DOHH2 (cell line): ENCODE measurements around the gene SEC11C.

Experiments
- EZH2phosphoT487 ChIP-seq: fragments of 200-600 bp; sonication (generic); IDR thresholded peaks from 2 replicates; pipeline ENCODE4 v1.6.1; 2017; ENCODE audit warnings: borderline replicate concordance, mild to moderate bottlenecking, antibody characterized with exemption, low read length, moderate library complexity, mixed read lengths
- TF ChIP-seq, protein P1 (sequence below): fragments of 200-600 bp; sonication (generic); IDR thresholded peaks from one replicate; pipeline ENCODE4 v1.5.1; 2014; ENCODE audit warnings: antibody characterized with exemption, mild to moderate bottlenecking, low read depth, low read length; ENCODE audit not compliant: poor library complexity, severe bottlenecking

DNA sequence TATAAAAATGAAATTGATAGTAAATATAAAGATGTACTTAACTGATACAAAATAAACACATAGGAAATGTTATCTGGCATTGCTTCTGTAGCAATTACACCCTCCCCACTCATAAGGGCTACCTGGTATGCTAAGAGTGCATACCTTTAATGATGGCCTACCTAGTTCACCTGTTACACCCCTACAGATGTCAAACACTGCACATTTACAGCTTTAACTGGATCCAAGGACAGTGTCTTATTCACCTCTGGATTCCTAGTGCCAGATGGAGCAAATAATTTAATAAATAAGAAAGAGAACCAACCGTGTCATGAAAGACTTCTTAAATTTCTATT, 15.3 kb upstream of the SEC11C start:
- TF ChIP-seq, protein P1, sequence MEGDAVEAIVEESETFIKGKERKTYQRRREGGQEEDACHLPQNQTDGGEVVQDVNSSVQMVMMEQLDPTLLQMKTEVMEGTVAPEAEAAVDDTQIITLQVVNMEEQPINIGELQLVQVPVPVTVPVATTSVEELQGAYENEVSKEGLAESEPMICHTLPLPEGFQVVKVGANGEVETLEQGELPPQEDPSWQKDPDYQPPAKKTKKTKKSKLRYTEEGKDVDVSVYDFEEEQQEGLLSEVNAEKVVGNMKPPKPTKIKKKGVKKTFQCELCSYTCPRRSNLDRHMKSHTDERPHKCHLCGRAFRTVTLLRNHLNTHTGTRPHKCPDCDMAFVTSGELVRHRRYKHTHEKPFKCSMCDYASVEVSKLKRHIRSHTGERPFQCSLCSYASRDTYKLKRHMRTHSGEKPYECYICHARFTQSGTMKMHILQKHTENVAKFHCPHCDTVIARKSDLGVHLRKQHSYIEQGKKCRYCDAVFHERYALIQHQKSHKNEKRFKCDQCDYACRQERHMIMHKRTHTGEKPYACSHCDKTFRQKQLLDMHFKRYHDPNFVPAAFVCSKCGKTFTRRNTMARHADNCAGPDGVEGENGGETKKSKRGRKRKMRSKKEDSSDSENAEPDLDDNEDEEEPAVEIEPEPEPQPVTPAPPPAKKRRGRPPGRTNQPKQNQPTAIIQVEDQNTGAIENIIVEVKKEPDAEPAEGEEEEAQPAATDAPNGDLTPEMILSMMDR: no peak
- no peak for TF ChIP-seq EZH2phosphoT487
